ENCODE data around the gene SMIM5. TPM values are rescaled to one million over a fixed set of nuclear protein-coding genes. Genes with fewer than 3 reads are reported as not detected.

Gene SMIM5
- polyA plus RNA-seq, 1 experiment = not detected

DNA sequence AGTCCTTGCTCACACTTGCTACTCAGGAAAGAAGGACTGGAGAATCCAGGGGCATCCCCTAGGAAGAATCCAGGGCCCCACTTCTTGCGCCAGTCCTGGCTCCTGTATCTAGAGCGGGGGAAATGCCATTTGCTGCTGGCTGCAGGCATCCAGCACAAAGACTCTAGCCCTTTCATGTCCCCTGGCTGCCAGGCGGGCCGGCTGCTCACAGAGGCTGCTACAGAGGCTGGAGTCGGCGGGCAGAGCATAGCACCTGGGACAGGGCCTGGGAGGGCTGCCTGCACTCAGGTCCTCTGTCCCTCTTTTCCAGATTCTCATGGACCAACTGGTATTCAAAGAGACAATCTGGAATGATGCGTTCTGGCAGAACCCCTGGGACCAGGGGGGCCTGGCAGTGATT is 13.8 kb downstream of the SMIM5 start:
- H3K4me3 ChIP-seq (ENCODE audit: low read depth, low read length) = no peak overlapping the region
- TF ChIP-seq, protein P1, sequence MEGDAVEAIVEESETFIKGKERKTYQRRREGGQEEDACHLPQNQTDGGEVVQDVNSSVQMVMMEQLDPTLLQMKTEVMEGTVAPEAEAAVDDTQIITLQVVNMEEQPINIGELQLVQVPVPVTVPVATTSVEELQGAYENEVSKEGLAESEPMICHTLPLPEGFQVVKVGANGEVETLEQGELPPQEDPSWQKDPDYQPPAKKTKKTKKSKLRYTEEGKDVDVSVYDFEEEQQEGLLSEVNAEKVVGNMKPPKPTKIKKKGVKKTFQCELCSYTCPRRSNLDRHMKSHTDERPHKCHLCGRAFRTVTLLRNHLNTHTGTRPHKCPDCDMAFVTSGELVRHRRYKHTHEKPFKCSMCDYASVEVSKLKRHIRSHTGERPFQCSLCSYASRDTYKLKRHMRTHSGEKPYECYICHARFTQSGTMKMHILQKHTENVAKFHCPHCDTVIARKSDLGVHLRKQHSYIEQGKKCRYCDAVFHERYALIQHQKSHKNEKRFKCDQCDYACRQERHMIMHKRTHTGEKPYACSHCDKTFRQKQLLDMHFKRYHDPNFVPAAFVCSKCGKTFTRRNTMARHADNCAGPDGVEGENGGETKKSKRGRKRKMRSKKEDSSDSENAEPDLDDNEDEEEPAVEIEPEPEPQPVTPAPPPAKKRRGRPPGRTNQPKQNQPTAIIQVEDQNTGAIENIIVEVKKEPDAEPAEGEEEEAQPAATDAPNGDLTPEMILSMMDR (IDR thresholded peaks at IDR 0.05; ENCODE audit: insufficient read depth, low read depth, low read length) = no peak
- CTCF ChIA-PET = interaction anchor here (1.1 to 7.7 kb wide), 2 partner anchors 14 to 376 kb away, joined by 3 to 96 read pairs; partner anchors contain the start of genes MIF4GD and SMIM5
- POLR2A ChIA-PET = no interaction called here
- no peak for DNase-seq (ENCODE audit: low read depth)
- no peaks in the 10 kb centered on the region for H3K27me3 ChIP-seq (ENCODE audit: control insufficient read depth, insufficient read depth, low read length)
- peaks cover 8% of the 10 kb centered on the region for H3K36me3 ChIP-seq (ENCODE audit: control insufficient read depth, insufficient read depth, low read length)

DNA sequence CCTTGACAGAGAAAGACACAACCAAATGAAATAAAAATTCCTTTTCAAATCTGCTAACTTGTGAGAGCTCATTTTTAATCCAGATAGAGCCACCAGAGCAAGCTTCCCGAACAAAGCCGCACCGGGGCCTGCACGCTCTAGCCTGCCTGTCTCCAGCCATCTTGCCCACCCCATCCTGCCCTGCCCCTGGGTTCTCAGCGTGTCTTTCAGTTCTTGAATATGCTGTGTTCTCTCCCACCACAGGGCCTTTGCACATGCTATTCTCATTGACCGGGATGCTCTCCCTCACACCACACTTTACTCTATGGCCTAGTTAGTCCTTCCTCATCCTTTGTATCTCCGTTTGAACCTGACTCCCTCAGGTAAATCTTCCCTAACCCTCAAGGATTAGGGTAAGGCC is 14.7 kb downstream of the SMIM5 start:
- TF ChIP-seq, protein P1 (IDR thresholded peaks at IDR 0.05; ENCODE audit: insufficient read depth, low read depth, low read length) = no peak
- Histone ChIP-seq H3K27me3 (ENCODE audit: control insufficient read depth, insufficient read depth, low read length) (no peaks in the 10 kb centered on the region), H3K4me3 (ENCODE audit: low read depth, low read length) (no peak overlapping the region), H3K36me3 (ENCODE audit: control insufficient read depth, insufficient read depth, low read length) (peaks cover 13% of the 10 kb centered on the region)
- DNase-seq (ENCODE audit: low read depth) = no peak
- POLR2A ChIA-PET = no interaction called here
- CTCF ChIA-PET = interaction anchor here (1.1 to 7.7 kb wide), 2 partner anchors 14 to 377 kb away, joined by 3 to 96 read pairs; partner anchors contain the start of genes MIF4GD and SMIM5

DNA sequence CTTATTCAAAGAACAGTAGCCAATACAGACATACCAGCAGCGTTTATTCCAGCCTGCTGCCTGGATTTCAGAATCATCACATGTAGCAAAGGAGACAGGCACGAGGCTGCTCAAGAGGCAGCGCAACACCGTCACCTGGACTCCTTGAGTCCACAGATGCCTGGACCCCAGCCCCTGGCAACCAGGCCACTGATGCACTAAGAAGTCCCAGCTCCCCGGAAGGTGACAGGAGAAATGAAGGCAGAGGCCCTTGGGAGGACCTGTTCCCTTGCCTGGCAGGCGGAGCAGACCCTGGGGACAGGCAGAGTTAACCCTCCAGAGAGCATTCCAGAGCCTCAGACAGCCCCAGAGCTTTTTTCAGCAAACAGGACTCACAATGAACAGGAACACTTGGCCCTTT is 16.5 kb downstream of the SMIM5 start:
- DNase-seq (ENCODE audit: low read depth) = no peak
- POLR2A ChIA-PET = no interaction called here
- CTCF ChIA-PET = interaction anchor here (1.4 to 11.9 kb wide), 3 partner anchors 9 to 99 kb away, joined by 3 to 149 read pairs (median 15); partner anchors contain the start of gene SMIM5
- no peaks in the 10 kb centered on the region for H3K27me3 ChIP-seq (ENCODE audit: control insufficient read depth, insufficient read depth, low read length)
- TF ChIP-seq, protein P1 (IDR thresholded peaks at IDR 0.05; ENCODE audit: insufficient read depth, low read depth, low read length) = no peak
- peaks cover 13% of the 10 kb centered on the region for H3K36me3 ChIP-seq (ENCODE audit: control insufficient read depth, insufficient read depth, low read length)
- H3K4me3 ChIP-seq (ENCODE audit: low read depth, low read length) = no peak overlapping the region

DNA sequence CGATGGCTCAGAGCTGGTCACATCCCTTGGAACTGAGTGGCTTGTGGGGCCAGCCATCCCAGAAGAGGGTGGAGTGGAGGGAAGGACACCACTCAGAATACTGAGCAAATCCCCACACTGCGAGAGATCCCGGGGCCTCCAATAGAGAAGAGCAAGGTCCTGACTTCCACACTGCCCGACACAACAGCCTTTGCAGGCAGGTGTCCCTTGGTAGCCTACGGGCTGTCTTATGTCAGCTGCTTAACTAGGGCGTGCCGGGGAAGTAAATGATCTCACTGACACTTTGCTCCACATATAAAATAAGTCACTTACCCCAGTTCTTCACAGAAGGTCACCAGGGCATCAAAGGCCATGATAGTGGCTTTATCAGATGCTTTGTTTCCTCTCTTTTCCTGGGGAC is 17.6 kb downstream of the SMIM5 start:
- Histone ChIP-seq H3K27me3 (ENCODE audit: control insufficient read depth, insufficient read depth, low read length) (no peaks in the 10 kb centered on the region), H3K36me3 (ENCODE audit: control insufficient read depth, insufficient read depth, low read length) (peaks cover 13% of the 10 kb centered on the region), H3K4me3 (ENCODE audit: low read depth, low read length) (no peak overlapping the region)
- ChIA-PET POLR2A (no interaction called here), CTCF (interaction anchor here (1.3 to 11.9 kb wide), 7 partner anchors 8 to 102 kb away, joined by 3 to 149 read pairs (median 9); partner anchors contain the start of gene SMIM5)
- TF ChIP-seq, protein P1 (IDR thresholded peaks at IDR 0.05; ENCODE audit: insufficient read depth, low read depth, low read length) = no peak
- no peak for DNase-seq (ENCODE audit: low read depth)

DNA sequence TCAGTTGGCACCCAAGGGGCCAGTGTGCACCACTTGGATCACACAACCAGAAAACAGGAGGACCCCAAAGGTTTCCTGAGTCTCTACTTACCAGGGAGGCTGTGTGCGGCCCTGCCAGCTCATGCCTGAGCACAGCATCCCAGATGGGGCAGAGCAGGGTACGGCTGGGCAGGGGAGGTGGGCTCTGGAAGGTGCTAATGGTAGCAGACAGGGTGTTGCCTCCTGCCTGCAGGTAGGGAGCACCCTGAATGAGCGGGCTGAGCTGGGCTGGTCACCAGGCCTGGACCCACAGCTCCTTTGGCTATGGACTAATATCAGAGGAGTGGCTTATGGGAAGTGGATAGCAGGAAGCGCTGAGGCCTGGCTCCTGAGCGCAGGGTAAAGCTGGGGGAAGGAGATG is 19.1 kb downstream of the SMIM5 start:
- no peaks in the 10 kb centered on the region for H3K27me3 ChIP-seq (ENCODE audit: control insufficient read depth, insufficient read depth, low read length)
- H3K4me3 ChIP-seq (ENCODE audit: low read depth, low read length) = no peak overlapping the region
- no peak for DNase-seq (ENCODE audit: low read depth)
- TF ChIP-seq, protein P1 (IDR thresholded peaks at IDR 0.05; ENCODE audit: insufficient read depth, low read depth, low read length) = no peak
- POLR2A ChIA-PET = no interaction called here
- peaks cover 14% of the 10 kb centered on the region for H3K36me3 ChIP-seq (ENCODE audit: control insufficient read depth, insufficient read depth, low read length)
- CTCF ChIA-PET = interaction anchor here (0.8 to 11.9 kb wide), 14 partner anchors 8 to 224 kb away, joined by 3 to 149 read pairs (median 5); partner anchors contain the start of genes RECQL5, SAP30BP and SMIM5
